Activated CD4-positive, alpha-beta T cell treated with anti-CD3 and anti-CD28 coated beads, Interleukin-2, Interleukin-4, amounts not matched to agents 100 ng/mL and 50 ng/mL, durations not matched to agents 16 hours and 8 hours (primary cell): Measurements from ENCODE around the gene GATA3.

Experiments
- DNase-seq: peaks from one replicate; pipeline ENCODE4 v3.0.0-alpha.2; 2020; ENCODE audit warnings: low spot score

Gene GATA3

DNA sequence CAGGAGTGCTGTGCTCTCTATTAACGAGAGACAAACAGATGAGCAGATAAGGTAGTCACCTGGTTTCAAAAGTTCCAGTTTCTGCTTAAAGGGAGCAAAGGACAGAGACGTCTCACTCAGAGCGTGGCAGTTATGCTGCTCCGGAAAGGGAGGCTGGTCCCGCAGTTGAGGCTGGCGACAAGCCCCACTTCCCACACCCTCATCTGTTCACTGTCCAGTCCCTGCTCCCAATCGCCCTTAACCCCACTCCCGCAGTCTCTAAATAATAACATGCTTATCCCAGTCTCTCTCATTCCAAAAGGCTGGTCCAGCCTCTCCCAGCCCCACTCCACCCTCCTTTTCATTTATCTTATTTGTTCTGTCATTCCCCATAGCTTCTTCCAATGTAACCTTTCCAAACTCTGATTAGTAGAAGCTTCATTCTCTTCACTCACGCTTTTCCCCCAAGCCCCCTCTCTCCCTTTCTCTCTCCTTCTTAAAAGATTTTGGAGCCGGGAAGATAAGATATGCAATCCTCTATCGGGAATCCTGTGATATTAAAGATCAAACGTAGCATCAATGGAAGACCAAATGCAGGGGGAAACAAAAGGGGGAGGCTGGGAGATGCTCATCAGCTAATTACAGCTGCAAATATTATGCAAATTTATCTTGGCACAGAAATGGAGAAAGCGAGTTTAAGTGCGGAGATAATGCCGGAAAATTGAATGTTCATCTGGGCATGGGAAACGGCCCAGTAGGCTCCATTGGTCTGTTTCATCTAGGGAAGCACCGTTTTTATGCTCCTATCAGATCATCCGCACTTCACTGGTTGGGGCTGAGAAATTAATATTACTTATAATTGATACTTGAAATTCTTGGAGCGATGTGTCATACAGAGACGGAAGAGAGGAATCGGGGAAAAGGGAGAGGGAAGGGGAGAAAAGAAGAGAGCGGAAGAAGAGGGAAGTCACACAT is 16.3 kb upstream of the GATA3 start:
- no peak for DNase-seq

DNA sequence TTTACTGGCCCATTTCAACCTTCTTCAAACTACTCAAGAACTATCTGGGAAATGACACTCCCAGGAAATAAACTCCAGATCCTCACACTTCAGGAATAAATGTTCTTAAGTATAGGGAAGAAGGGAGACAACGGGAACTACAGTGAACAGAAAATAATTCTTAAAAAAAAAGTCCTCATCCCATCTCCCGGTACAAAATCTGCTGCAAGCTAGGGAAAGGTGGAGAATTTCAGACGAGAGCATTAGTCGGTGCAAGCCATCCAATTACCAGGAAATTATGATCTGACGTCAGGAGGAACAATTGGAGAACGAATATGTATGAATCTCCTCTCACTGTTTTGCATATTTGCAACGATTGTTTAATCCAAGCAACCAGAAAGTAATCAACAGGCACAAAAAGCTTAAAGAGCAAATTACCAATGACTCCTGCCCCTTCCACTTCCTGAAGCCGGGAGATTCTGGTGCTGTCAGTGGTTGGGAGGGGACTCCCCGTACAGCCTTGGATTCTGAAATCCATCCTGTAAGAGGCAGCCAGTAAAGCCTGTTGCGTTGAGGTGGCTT is 15.1 kb upstream of the GATA3 start:
- no peak for DNase-seq

DNA sequence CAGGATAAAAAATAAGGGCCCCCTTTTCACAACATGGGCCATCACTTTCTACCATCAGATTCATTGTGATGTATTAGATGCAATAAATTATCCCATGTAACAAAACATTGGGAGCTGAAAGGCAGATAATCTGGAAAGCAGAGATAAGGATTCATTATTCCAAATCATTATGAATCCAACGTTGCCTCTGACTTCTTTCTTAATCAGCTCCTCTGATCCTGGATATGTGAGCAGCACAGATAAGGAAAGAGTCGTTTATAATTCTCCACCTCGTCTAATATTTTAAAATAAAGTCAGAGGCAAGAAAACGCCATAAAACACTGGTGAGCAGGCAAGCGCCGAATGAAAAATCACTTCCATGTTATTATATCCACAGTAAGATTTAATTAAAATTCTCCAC is 13.8 kb upstream of the GATA3 start:
- no peak for DNase-seq

DNA sequence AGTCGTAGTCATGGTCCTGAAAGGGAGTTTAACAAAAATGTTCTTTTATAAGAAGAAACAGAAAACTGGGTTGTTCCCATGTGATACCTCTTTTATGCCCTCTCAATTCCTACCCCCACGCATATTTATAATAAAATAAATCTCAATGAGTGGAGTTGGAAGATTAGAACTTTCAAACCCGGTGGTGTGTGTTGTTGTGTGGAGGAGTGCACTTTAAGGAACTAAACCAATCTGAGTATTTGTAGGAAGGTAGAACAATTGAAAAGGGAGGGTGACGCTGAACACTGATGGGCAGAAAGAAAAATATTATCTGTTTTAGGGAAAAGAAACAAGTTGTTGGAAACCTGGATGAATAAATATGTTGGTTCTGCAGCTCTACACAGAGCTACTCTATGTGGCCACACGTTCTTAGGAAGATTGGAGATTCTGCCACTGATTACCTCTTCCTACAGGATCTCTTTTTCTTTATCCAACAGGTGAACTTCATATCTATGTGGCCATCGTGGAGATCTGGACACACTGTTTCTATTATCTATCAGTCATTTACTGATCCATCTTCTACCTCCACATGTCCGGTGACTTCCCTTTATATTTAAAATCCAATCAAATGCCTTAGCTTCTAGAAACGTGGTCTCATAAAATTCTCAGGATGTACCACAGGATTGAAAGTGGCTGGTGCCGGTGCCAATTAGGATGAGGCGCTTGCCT is 13.1 kb upstream of the GATA3 start:
- DNase-seq = no peak

DNA sequence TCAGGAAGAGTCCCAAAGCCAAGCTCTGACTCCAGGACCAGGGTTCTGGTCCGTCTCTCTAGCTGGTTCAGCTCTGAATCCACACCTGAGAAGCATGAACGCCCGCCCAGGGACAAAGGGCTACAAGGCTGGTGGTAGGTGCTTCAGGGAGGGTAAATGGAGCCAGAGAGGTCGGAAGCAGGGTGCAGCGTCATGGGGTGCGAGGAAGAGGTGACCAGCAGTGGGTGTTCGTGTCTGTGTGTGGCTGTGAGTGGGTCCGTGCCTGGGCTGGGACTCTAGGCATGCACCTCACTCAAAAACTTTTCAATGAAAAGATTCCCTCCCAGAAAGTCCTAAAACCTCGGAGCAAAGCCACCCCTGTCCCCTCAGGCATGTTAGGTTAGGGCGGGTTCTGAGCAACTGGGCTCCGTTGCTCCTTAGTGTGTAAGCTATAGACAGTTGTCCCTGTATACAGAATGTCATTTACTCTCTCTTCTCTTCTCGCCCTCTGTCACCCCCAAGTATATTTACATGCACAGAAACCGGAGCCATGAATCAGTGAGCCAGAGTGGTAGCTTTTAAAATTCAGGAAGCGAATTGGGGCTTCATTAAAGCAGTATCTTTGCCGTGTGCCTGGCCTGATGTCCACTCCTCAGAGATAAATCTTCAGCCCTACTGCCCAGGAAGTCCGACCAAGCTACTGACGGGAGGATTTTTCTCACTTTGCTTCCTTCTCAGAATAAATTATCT is 12.3 kb upstream of the GATA3 start:
- no peak for DNase-seq

DNA sequence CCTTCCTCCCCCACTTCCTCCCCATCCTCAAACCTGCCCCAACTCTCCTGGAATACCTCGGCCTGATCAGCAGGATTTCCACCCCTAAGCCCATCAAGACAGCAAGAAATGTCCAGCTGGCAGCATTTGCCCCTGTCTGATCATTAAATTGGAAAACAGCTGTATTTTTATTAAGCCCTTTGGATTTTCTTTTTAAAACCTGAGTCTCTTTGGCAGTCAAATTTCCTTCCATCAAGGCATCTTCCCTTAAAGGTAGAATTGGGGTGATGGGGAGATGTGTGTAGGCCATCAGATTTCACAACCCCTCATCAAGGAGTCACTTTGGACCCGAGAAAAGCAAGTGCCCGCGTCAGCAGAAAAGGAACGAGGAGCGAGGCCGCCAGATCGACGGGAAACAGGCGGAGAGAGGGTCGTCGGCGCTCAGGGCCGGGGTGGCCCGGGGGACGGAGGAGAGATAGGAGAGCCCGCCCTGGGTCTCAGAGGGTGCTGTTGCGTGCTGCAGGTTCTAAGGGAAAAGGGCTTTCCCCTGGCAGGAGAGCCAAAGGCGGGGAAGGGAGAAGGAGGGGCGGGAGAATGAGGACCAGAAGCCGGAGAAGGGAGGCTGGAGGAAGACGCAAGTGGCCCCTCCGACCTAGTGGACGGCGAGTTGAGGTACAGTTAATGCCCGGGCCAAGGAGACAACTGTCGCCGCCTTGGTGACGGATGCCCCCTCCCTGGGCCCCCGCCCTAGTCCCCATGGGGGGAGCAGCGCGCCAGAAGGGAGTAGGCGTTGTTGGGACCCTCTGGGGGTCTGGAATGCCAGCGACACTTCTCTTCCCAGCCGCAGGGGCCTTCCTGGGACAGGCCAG is 11.5 kb upstream of the GATA3 start:
- DNase-seq = no peak

DNA sequence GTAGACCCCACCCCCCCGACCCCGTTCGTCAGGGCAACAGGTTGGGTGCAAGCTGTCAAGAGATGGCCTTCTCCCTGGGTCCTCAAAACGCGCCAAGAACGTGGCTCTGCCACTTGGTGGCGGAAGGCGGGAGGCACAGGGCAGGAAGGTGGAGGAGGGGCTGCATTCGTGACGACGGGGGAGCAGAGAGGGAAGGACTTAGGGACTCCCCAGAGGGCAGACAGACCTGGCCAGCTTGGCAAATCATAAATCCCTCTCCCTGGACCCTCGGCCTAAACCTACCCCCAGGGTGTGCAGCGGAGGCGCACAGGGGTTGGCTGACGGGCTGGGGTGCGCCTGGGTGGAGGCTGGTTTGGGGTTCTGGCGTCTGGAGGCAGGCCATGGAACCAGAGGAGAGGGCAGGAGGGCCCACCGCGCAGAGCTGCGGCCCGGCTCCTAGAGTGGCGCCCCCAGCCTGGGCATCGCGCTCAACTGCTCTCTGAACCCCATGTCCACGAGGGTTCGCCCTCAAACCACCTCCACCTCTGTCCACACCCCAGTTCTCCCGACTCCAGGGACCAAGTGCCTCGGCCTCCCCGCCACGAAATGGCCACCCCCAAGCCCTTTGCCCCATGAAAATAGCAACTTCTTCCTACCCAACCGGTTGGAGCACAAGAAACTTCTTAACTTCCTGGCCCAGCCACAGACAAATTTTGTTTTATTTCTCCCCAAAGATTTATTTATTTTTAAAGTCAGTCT is 10.8 kb upstream of the GATA3 start:
- no peak for DNase-seq

DNA sequence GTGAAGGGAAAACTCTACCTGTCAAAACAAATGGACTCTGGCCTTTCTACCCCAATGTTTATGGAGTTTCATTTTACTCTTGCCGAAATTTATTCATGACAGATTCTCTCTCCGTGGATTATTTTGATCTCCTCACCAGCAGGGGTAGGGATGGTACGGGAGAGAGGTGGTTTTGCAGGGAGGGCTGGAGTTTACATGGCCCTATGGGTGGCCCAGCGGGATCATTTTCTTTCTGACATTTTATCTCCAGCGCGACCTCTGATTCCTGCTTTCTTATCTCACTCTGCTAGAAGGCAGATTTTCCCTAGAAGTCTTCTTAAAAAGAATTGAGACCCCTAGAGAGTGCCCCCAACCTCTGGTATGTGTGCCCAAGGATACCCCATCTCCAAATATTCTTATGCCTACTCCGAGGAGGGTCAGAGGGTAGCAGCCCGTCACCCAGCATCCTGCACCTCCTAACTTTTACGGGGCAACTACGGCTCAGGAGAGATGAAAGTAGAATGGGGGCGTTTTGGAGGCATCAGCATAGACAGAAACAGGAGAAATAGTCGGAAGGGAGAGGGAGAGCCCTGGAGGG is 10.1 kb upstream of the GATA3 start:
- DNase-seq = no peak

DNA sequence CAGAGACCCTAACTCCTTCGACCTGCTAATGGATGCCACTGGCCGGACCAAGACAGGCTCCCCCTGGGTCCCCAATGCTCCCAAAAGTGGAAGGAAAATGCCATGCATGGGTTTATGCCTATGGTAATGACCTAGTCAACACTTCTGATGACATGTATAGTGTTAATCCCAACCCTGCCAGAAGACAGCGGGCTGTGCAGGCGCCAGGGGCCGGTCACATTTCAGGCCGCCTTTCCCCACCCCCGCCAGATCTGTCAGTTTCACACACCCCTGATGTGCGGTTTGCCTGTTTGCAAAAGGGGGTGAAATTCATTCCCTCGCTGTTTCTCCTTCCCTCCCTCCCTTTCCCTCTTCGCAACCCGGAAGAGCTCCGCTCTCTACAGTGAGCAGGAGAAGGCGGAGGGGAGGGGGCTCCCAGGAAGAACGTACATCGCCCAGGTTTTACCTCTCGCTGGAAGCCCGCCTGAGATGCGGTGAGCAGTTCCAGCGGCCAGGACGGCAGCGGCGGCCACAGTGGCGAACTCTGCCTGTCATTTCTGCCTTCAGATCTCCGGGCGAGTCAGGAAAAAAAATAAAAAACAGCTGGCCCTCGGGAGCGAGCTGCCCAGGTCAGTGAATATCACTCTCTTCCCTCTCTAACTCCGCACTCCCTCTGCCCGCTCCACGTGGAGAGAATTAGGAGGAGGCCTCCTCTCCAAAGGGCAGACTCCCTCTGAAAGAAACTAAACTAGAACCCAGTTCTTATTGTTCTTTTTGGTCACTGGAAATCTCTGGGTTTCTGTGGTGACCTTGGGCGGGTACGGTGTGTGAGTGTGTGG is 9.4 kb upstream of the GATA3 start:
- DNase-seq = no peak

DNA sequence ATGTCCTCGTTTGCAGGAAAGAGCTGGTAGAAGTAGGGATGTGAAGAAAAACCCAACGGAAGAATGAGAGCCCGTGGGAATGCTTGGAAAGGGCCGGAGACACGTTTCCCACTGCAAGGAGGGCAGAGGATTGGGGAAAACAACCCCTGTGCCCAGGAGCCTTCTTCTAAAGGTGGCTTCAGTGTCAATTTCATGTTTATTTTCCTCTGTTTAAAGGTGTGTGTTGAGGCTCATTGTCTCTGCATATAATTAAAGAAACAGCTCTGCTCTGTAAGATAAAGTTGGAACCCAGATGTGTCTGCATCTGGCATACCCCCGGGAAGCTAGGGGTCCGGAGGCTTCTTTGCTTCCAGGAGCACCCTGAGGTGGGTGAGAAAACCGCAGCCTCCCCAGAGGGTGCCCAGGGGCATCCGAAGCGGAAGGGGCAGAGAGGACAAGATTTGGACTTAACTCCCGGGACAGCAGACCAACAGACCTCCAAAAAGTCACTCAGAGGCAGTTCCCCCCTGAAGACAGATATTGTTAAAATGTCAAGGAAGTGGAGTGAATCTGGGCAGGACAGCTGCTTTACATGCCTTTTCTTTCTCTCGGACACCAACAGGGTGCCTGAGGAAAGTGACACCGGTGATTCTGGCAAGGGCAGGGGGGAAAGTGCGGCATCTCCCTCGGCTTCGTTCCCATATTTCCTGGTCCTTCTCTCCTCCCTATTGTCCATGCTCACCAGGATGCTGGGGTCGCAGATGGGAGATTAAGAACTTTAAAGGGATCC is 8.6 kb upstream of the GATA3 start:
- no peak for DNase-seq

DNA sequence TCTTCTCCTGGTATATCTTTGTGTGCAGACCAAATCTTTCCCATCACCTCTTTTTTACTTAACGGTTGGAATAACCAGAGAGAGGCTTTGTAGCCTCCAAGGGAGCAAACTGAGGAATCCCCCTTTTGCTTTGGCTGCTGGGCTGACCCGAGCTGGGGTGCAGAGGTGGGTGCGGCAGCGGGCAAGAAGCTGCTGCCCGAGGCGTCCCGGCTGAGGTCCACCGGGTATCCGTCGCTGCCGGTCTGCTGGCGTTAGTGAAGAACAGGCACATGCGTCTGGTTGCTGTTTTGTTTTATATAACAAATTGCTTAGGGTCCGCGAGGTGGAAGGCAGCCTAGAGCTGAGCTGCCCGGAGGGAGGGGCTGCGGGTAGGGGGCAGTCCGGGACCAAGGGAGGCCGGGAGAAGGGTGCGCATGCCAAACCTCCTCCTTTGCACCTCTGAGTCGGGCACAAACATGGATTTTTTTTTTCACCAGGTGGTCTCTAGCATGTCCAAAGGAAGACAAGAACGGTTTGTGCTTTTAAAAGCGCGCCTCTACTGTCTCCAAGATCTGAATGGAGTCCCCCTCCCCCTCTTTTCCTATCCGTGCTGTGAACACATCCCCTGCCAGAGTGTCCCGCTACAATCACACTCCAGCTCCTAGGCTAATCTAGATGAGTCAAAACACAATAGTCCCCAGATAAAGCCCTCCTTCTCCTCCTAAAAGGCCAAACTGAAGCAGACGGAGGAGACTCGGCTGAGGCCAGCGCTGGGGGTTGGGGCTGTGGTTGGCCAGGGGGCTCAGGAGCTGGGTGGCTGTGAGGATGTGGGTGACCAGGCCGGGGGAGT is 6.8 kb upstream of the GATA3 start:
- no peak for DNase-seq

DNA sequence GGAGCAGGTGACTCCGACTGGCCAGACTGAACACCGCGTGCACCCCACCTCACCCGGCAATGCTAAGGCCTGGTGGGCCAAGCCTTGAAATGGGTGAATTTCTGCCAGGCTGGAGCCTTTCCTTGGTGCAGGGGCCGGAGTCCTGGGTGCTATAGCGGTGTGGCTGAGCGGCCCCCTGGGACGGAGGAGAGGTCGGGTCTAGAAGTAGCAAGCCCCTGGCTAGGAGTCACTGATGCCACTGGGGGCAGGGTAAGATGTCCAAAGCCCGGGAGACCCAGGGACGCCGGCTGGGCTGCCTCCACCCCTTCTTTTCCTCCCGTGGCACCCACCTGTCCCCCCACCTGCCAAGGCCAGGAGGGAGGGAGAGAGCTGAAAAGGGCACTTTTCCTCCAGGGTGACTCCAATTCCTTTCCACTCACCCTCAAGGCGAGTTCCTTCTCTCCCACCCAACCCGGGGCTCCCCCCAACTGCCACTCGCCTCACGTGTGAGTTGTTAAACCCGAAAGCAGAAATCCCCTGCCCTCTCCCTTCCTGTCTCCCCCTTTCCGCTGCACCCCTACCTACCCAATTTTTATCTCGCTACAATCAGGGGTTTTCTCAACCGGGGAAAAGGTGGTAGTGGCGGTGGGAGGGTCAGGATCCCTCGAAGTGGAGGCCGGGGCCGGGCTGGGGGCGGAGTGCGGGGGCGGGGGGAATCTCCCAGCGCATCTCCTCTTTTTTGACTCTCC is 6.0 kb upstream of the GATA3 start:
- peak; percentile 74 for DNase-seq

DNA sequence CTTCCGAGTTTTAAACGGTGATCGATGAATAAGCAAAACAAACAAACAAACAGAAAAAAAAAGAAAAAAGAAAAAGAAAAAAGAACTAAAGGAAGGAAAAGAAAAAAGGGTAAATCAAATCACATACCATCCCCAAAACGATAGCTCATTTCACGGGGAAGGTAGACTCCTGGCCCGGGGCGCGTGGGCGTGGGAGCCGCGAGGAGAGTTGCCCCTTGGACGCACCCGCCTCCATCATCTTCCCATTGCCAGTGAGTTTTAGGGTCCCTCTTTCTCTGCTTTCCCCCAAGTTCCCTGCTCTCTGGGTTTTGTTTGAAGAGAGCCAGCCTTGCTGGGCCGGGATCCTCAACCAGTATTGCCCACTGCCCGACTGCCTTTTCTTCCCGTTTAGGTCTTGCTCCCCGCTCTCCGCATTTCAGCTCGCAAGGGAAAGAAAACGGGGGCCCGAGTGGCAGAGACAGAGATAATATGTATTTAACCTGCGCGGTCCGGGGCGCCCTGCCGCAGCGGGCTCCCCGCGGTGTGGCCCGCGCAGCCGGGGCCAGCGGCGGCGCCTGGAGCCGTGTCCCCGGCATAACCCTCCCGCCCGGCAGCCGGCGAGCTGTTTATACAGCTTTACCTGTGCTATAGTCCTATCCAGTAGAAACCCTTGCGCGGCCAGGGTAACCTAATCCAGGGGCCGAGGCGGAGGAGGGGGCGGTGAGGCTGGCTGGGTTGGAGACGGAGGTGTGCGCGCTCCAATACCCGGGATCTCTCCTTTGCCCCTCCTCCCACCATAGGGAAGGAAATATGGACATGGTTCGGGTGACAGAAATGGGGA is 5.2 kb upstream of the GATA3 start:
- no peak for DNase-seq

DNA sequence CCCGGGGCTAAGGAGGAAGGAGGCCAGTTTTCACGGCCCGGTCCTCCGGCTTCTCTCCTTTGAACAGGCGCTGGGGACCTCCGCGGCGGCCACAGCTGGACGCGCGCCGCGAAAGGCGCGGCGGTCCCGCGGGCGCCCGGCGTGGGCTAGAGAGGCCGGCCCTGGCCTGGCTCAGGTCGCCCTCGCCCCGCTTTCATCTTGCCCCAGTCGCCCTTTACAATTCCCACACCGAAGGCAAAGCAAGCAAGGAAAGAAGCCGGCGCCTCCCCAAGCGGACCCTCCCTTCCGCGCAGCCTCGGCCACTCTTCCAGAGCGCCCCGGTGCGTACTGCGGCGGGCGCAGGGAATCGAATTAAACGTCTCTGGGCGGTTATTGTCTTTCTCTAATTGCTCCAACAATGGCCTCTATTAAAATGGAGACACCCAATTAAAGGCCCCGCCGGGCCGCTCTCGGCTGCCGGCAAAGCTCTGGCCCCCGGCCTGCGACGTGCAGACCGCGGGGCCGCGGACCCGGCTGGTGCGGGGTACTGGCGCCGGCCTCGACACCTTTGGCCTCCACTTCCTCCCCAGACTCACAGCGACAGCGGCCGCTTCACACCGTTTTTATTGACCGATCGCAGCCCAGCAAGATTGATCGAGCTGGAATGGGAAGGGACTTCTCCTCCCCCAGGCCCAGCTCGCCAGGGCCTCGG is 4.5 kb upstream of the GATA3 start:
- DNase-seq = no peak

DNA sequence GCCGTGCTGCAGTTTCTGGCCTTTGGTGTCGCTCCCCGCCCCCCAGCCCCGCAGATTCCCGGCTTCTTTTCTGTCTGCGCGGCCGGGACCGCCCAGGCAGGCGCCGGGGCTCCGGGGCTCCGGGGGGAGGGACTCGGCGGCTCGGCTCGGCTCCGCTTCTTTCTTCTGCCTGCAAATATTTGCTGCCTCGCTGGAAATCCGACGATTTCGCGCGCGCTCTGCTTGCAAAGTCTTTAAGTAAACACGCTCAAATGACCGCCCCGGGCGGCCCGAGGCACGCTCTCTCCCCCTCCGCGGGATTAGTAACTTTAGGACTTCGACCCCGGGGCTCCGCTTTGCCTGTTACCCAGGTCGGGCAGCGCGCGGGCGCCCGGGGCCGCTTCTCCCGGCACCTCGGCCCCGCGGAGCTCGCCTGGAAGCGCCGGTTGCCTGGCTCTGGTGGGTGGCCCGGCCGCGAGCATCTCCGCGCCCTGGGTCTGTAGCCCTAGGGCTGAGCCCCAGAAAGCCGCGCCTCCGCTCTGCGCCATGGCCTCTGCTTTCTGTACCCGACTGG is 3.9 kb upstream of the GATA3 start:
- DNase-seq = no peak
